Subcutaneous adipose tissue (tissue), 4 donors: ENCODE results near the gene ATP1B3. TPM values are rescaled to one million over a fixed set of nuclear protein-coding genes. Genes with fewer than 3 reads are reported as not detected.

Source experiments
- CTCF ChIP-seq: fragments of 450-650 bp; IDR thresholded peaks from one replicate; pipeline ENCODE4 v1.5.1; 2016; ENCODE audit warnings: low read depth, mild to moderate bottlenecking, control low read depth, antibody characterized with exemption, moderate library complexity
- total RNA-seq, 4 donors: library from RNA; depleted of rRNA; stranded (reverse); fragments of >200 nt; gene quantifications; one replicate each; pipeline ENCODE4 v1.1.0, GENCODE V29; 2016

Gene ATP1B3
- total RNA-seq, 4 donors from 2014 or later = 55.7 to 294 (median 84.0) TPM

GRCh38 chr3:141913150-141913811 is 36.8 kb downstream of the ATP1B3 start:
- no peak for TF ChIP-seq CTCF

- no peak for TF ChIP-seq CTCF
Observed at GRCh38 chr3:141914311-141914710, 37.9 kb downstream of the ATP1B3 start.

GRCh38 chr3:141915016-141915415 is 38.6 kb downstream of the ATP1B3 start:
- TF ChIP-seq CTCF = no peak

GRCh38 chr3:141915766-141916165 is 39.3 kb downstream of the ATP1B3 start:
- no peak for TF ChIP-seq CTCF

GRCh38 chr3:141920701-141921100 is 44.3 kb downstream of the ATP1B3 start:
- no peak for TF ChIP-seq CTCF

- no peak for TF ChIP-seq CTCF
Observed at GRCh38 chr3:141921316-141921715, 44.9 kb downstream of the ATP1B3 start.

- TF ChIP-seq CTCF = no peak
Observed at GRCh38 chr3:141926929-141927328, 50.5 kb downstream of the ATP1B3 start.
